ENCODE data around the gene SHOC1. TPM values are rescaled to one million over a fixed set of nuclear protein-coding genes. Genes with fewer than 3 reads are reported as not detected.

SHOC1 gene
- total and polyA plus RNA-seq, 8 donors: 0.06 to 0.25 (median 0.09) TPM; not detected in 1

GRCh38 chr9:111759762-111760639 lies 34.7 kb downstream of the SHOC1 start:
- Histone ChIP-seq H3K4me1 (no peaks in the 10 kb centered on the region), H3K27ac (peak overlapping the region in 1 of 4 donors; percentile 35), H3K27me3 (no peaks in the 10 kb centered on the region), H3K9me3 (no peaks in the 10 kb centered on the region), H3K4me3 (no peak overlapping the region), H3K36me3 (no peaks in the 10 kb centered on the region)
- WGBS, 2 donors: 45 to 68% methylated on average over 2 of the region's 2 CpGs
- intact Hi-C loops (cut with DNase I): loop anchor here in 2 of 3 donors (10.0 kb wide), 1 partner anchor 315 kb away; no protein-coding TSS in a partner anchor
- ATAC-seq: peak; percentile 74 to 99 (median 96)
- peak in 3 of 6 donors; percentile 17 to 66 (median 30) for DNase-seq
- FAIRE-seq: peak; percentile 98
- peak; percentile 21 to 53 (median 43) for TF ChIP-seq CTCF (IDR thresholded peaks at IDR 0.05)

- Histone ChIP-seq H3K36me3 (no peaks in the 10 kb centered on the region), H3K9me3 (no peaks in the 10 kb centered on the region), H3K4me1 (no peaks in the 10 kb centered on the region), H3K4me3 (no peak overlapping the region), H3K27ac (no peak overlapping the region), H3K27me3 (no peaks in the 10 kb centered on the region)
- no peak for TF ChIP-seq CTCF (IDR thresholded peaks at IDR 0.05)
- no peak for DNase-seq
- no peak for ATAC-seq
- no peak for FAIRE-seq
- intact Hi-C loops (cut with DNase I): loop anchor here in 1 of 3 donors (10.0 kb wide), 1 partner anchor 320 kb away; no protein-coding TSS in a partner anchor
- WGBS, 2 donors: 82 to 88% methylated on average over 1 of the region's 1 CpG
Observed at GRCh38 chr9:111754800-111755199, 39.9 kb downstream of the SHOC1 start.

- FAIRE-seq (no peak), DNase-seq (no peak), ATAC-seq (no peak)
- Histone ChIP-seq H3K27ac (no peak overlapping the region), H3K4me3 (no peak overlapping the region), H3K27me3 (no peaks in the 10 kb centered on the region), H3K4me1 (no peaks in the 10 kb centered on the region), H3K9me3 (no peaks in the 10 kb centered on the region), H3K36me3 (no peaks in the 10 kb centered on the region)
- intact Hi-C loops (cut with DNase I): loop anchor here in 1 of 3 donors (10.0 kb wide), 1 partner anchor 322 kb away; no protein-coding TSS in a partner anchor
- WGBS, 2 donors: 80 to 92% methylated on average over 1 of the region's 1 CpG
- TF ChIP-seq CTCF (IDR thresholded peaks at IDR 0.05): no peak
Observed at GRCh38 chr9:111752455-111752854, 42.3 kb downstream of the SHOC1 start.

Other genes starting within 250 kb of the SHOC1 start
- gene PTGR1, start 195.3 kb downstream of the SHOC1 start, total RNA-seq: 10 to 100 TPM in 4 of 6 donors, 1 to 10 TPM in 2; 7.6 to 28.8 (median 14.6) TPM
- gene PTGR1, start 195.3 kb downstream of the SHOC1 start, polyA plus RNA-seq: 10 to 100 TPM in 1 of 2 donors, 1 to 10 TPM in 1; 5.0 to 14.7 TPM
- 1 to 10 TPM; 2.2 to 4.1 (median 3.2) TPM for gene DNAJC25, start 163.6 kb downstream of the SHOC1 start, total RNA-seq
- 1 to 10 TPM; 4.0 to 6.7 TPM for gene DNAJC25, start 163.6 kb downstream of the SHOC1 start, polyA plus RNA-seq
- 10 to 100 TPM in 2 of 6 donors, 1 to 10 TPM in 4; 4.5 to 16.8 (median 8.3) TPM for gene GNG10, start 133.3 kb downstream of the SHOC1 start, total RNA-seq
- gene GNG10, start 133.3 kb downstream of the SHOC1 start, polyA plus RNA-seq: 10 to 100 TPM; 19.6 to 34.9 TPM
- gene UGCG, start 101.9 kb upstream of the SHOC1 start, total RNA-seq: 10 to 100 TPM in 5 of 6 donors, 1 to 10 TPM in 1; 9.4 to 29.9 (median 12.9) TPM
- gene UGCG, start 101.9 kb upstream of the SHOC1 start, polyA plus RNA-seq: 10 to 100 TPM; 14.3 to 14.8 TPM